GM10248 (cell line): Measurements from ENCODE around the gene CDH23.

ENCODE experiments used
- CTCF ChIA-PET: fragments of 300-600 bp; sonication (Branson Sonifier 250); formaldehyde crosslinking; extraction: SDS; loops from one replicate; lab custom pipeline; 2021; ENCODE audit warnings: antibody characterized with exemption; lab: Yijun Ruan, JAX
- POLR2A ChIA-PET: fragments of 350-650 bp; sonication (Branson Sonifier 250); formaldehyde crosslinking; extraction: SDS; loops from one replicate; lab custom pipeline; 2020; ENCODE audit warnings: antibody characterized with exemption; lab: Yijun Ruan, JAX
- DNase-seq: peaks from one replicate; pipeline ENCODE4 v3.0.0; 2012; ENCODE audit errors: extremely low spot score
- TF ChIP-seq, protein P1 (sequence below): IDR thresholded peaks from 2 replicates; pipeline ENCODE4 v1.5.1; 2012; ENCODE audit warnings: mild to moderate bottlenecking, low read depth; ENCODE audit errors: extremely low read depth, missing control alignments, control extremely low read depth

Gene CDH23

DNA sequence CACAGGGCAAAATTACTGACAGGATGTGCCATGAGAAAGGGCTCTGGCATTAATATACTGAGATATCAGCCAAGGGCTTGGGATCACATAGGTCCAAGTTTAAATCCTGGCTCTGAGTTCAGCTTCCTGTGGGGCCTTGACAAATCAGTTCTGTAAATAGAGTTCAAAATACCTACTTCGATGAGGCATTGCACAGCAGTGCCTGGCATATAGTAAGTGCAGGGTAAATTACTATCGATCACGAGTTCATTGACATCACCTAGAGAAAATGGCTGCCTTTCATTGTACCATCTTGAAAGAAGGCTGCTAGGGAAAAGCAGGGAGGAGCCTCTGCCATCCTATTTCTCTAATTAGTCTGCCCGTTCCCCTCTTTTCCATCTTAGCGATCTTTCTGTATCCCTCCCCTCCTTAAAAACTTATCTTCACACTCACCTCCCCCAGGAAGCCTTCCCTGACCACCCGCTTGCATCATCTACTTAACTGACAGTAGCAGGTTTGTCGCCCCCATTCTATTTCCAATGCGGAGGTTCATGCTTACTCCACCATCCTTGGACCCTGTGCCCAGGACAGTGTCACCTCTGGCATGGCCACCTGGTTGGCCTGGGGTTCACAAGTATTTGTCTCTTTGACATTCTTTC lies 198.3 kb downstream of the CDH23 start:
- ChIA-PET POLR2A (no interaction called here), CTCF (no interaction called here)
- no peak for DNase-seq
- TF ChIP-seq, protein P1, sequence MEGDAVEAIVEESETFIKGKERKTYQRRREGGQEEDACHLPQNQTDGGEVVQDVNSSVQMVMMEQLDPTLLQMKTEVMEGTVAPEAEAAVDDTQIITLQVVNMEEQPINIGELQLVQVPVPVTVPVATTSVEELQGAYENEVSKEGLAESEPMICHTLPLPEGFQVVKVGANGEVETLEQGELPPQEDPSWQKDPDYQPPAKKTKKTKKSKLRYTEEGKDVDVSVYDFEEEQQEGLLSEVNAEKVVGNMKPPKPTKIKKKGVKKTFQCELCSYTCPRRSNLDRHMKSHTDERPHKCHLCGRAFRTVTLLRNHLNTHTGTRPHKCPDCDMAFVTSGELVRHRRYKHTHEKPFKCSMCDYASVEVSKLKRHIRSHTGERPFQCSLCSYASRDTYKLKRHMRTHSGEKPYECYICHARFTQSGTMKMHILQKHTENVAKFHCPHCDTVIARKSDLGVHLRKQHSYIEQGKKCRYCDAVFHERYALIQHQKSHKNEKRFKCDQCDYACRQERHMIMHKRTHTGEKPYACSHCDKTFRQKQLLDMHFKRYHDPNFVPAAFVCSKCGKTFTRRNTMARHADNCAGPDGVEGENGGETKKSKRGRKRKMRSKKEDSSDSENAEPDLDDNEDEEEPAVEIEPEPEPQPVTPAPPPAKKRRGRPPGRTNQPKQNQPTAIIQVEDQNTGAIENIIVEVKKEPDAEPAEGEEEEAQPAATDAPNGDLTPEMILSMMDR = no peak

GRCh38 chr10:71595649-71596048 lies 198.9 kb downstream of the CDH23 start:
- TF ChIP-seq, protein P1 = no peak
- POLR2A ChIA-PET = no interaction called here
- DNase-seq = no peak
- CTCF ChIA-PET = no interaction called here

GRCh38 chr10:71596127-71596526 lies 199.4 kb downstream of the CDH23 start:
- TF ChIP-seq, protein P1 = no peak
- CTCF ChIA-PET = no interaction called here
- POLR2A ChIA-PET = no interaction called here
- no peak for DNase-seq

- DNase-seq = no peak
- CTCF ChIA-PET = interaction anchor here (1.1 to 2.1 kb wide), 3 partner anchors 12 to 277 kb away, joined by 4 to 6 read pairs (median 5); no protein-coding TSS in a partner anchor
- TF ChIP-seq, protein P1 = no peak
- POLR2A ChIA-PET = no interaction called here
Observed at GRCh38 chr10:71596759-71597158, 200.0 kb downstream of the CDH23 start.

DNA sequence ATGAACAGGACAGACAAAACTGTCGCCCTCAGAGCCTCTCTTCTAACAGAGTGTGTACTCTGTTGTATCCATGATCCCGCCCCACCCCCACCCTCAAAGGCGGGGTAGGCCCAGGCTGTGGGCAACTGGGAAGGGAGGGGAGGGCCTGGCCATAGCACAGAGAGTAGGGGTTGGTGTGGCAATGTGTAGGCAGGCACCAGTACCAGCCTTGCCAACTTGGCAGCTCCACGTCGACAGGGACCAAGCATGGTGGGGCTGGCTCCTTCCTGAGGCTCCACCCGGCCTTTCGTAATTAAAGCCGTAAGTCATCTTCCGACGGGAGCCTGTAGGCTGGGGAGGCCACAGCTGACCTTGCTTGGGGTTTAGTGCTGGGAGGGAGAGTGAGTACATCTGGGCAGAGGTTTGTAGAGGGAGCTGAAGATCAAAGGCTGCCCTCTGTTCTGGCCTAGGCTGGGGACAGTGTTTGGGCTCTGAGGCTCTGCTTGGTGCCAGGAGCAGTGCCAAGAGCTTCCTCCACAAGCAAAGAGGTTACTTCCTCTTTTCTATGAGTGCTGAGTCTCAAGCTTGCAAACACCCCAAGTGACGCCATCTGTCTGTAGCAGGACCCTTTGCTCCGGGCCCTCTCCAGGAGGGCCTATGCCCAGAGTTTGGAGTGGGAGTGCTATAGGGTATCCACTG lies 201.2 kb downstream of the CDH23 start:
- TF ChIP-seq, protein P1 = no peak
- POLR2A ChIA-PET = no interaction called here
- DNase-seq = peak; percentile 57
- CTCF ChIA-PET = interaction anchor here (1.1 to 2.9 kb wide), 5 partner anchors 11 to 278 kb away, joined by 3 to 9 read pairs (median 5); no protein-coding TSS in a partner anchor

GRCh38 chr10:71598621-71599055 lies 201.9 kb downstream of the CDH23 start:
- CTCF ChIA-PET = interaction anchor here (1.2 to 2.9 kb wide), 4 partner anchors 10 to 279 kb away, joined by 3 to 9 read pairs (median 5); no protein-coding TSS in a partner anchor
- no peak for DNase-seq
- TF ChIP-seq, protein P1 = no peak
- POLR2A ChIA-PET = no interaction called here
